GM23338 (cell line): ENCODE data around the gene UNC93A. TPM values are rescaled to one million over a fixed set of nuclear protein-coding genes. Genes with fewer than 3 reads are reported as not detected.

ENCODE experiments used
- ATAC-seq: fragments of 200-7000 bp; cut with Tn5 transposase; 3 replicates; pipeline ENCODE4 v1.9.1; 2020
- DNase-seq: peaks from one replicate; pipeline ENCODE4 v3.0.0-alpha.2; 2015; ENCODE audit warnings: low spot score
- H2AFZ ChIP-seq: fragments of 200-600 bp; sonication (generic); 2 replicates; pipeline ENCODE4 v1.8.0; 2016; ENCODE audit warnings: antibody characterized with exemption, mild to moderate bottlenecking, moderate library complexity
- H3F3A ChIP-seq: fragments of 200-600 bp; sonication (generic); replicated peaks from 2 replicates; pipeline ENCODE4 v1.8.0; 2017; ENCODE audit warnings: antibody characterized with exemption, mixed run types, low read depth
- H3K27ac ChIP-seq: fragments of 200-600 bp; sonication (generic); 2 replicates; pipeline ENCODE4 v1.6.1; 2016; ENCODE audit warnings: low read depth
- H3K27me3 ChIP-seq: fragments of 200-600 bp; sonication (generic); 2 replicates; pipeline ENCODE4 v1.8.0; 2016; ENCODE audit warnings: mild to moderate bottlenecking, mixed run types, moderate library complexity; ENCODE audit not compliant: insufficient read depth
- H3K36me3 ChIP-seq: fragments of 200-600 bp; sonication (generic); 2 replicates; pipeline ENCODE4 v1.8.0; 2016; ENCODE audit warnings: mild to moderate bottlenecking; ENCODE audit not compliant: insufficient read depth
- H3K4me1 ChIP-seq: fragments of 200-600 bp; sonication (generic); 2 replicates; pipeline ENCODE4 v1.8.0; 2016; ENCODE audit warnings: mild to moderate bottlenecking, moderate library complexity; ENCODE audit not compliant: insufficient read depth
- H3K4me2 ChIP-seq: fragments of 200-600 bp; sonication (generic); 2 replicates; pipeline ENCODE4 v1.7.1; 2017; ENCODE audit warnings: mixed run types
- H3K4me3 ChIP-seq: fragments of 200-600 bp; sonication (generic); 2 replicates; pipeline ENCODE4 v1.6.1; 2016; ENCODE audit warnings: mixed run types
- H3K79me2 ChIP-seq: fragments of 200-600 bp; sonication (generic); replicated peaks from 2 replicates; pipeline ENCODE4 v1.8.0; 2017; ENCODE audit warnings: mild to moderate bottlenecking; ENCODE audit not compliant: insufficient read depth
- H3K9me2 ChIP-seq: fragments of 200-600 bp; sonication (generic); 2 replicates; pipeline ENCODE4 v1.8.0; 2017; ENCODE audit not compliant: insufficient read depth
- H4K20me1 ChIP-seq: fragments of 200-600 bp; sonication (generic); replicated peaks from 2 replicates; pipeline ENCODE4 v1.8.0; 2017; ENCODE audit warnings: mild to moderate bottlenecking; ENCODE audit not compliant: insufficient read depth
- H3K27ac Mint-ChIP-seq: 2 replicates; pipeline ENCODE4 v1.8.0; 2020; ENCODE audit warnings: inconsistent platforms, mild to moderate bottlenecking, moderate library complexity, mixed read lengths
- H3K27me3 Mint-ChIP-seq: 3 replicates; pipeline ENCODE4 v1.8.0; 2022; ENCODE audit warnings: low read depth, mild to moderate bottlenecking, moderate library complexity, mixed read lengths, inconsistent platforms; ENCODE audit not compliant: insufficient read depth, poor library complexity
- H3K36me3 Mint-ChIP-seq: 3 replicates; pipeline ENCODE4 v1.8.0; 2021; ENCODE audit warnings: low read depth, mild to moderate bottlenecking, inconsistent platforms, moderate library complexity, mixed read lengths
- H3K4me1 Mint-ChIP-seq: 3 replicates; pipeline ENCODE4 v1.8.0; 2020; ENCODE audit warnings: mild to moderate bottlenecking, inconsistent platforms, mixed read lengths
- H3K4me3 Mint-ChIP-seq: 3 replicates; pipeline ENCODE4 v1.8.0; 2021; ENCODE audit warnings: moderate library complexity, mild to moderate bottlenecking, inconsistent platforms, mixed read lengths
- H3K9me3 Mint-ChIP-seq: 3 replicates; pipeline ENCODE4 v1.8.0; 2020; ENCODE audit warnings: moderate library complexity, mild to moderate bottlenecking, inconsistent platforms, mixed read lengths
- CREB1 ChIP-seq: fragments of 250-450 bp; sonication (Bioruptor Pico); IDR thresholded peaks from 2 replicates; pipeline ENCODE4 v1.5.0; 2020; ENCODE audit warnings: low read depth, mild to moderate bottlenecking, moderate library complexity
- ETS1 ChIP-seq: IDR thresholded peaks from 2 replicates; pipeline ENCODE4 v1.6.1; 2016; ENCODE audit warnings: antibody characterized with exemption
- EZH2 ChIP-seq: fragments of 200-600 bp; sonication (generic); IDR thresholded peaks from one replicate; pipeline ENCODE4 v1.8.0; 2017; ENCODE audit warnings: antibody characterized with exemption, mild to moderate bottlenecking, low read depth; ENCODE audit not compliant: unreplicated experiment
- EZH2phosphoT487 ChIP-seq: fragments of 200-600 bp; sonication (generic); IDR thresholded peaks from one replicate; pipeline ENCODE4 v1.8.1; 2018; ENCODE audit warnings: antibody characterized with exemption; ENCODE audit not compliant: unreplicated experiment
- NANOG ChIP-seq: IDR thresholded peaks from 2 replicates; pipeline ENCODE4 v1.6.1; 2016; ENCODE audit warnings: antibody characterized with exemption, borderline replicate concordance
- POLR2AphosphoS5 ChIP-seq: IDR thresholded peaks from 2 replicates; pipeline ENCODE4 v1.6.1; 2016; ENCODE audit warnings: antibody characterized with exemption, low read depth
- REST ChIP-seq: IDR thresholded peaks from one replicate; pipeline ENCODE4 v1.6.1; 2018; ENCODE audit warnings: antibody characterized with exemption; ENCODE audit not compliant: unreplicated experiment
- STAT1 ChIP-seq: IDR thresholded peaks from one replicate; pipeline ENCODE4 v1.6.1; 2016; ENCODE audit warnings: antibody characterized with exemption; ENCODE audit not compliant: unreplicated experiment
- ZNF114 ChIP-seq: fragments of 250-450 bp; sonication (Bioruptor Pico); IDR thresholded peaks from 2 replicates; pipeline ENCODE4 v1.5.0; 2020; ENCODE audit warnings: mild to moderate bottlenecking, moderate library complexity
- polyA plus RNA-seq: library from polyadenylated mRNA; unstranded; fragments of >200 nt; fragmentation: Nextera tagmentation; extraction: Ambion mirVana; gene quantifications from 2 replicates; pipeline ENCODE4 v1.2.1, GENCODE V29; 2016
- total RNA-seq: library from RNA; depleted of rRNA; stranded (reverse); fragments of >200 nt; shearing (Covaris generic); gene quantifications from 2 replicates; pipeline ENCODE4 v1.2.3, GENCODE V29; 2014
- TF ChIP-seq, protein P1 (sequence below): fragments of 250-450 bp; sonication (Bioruptor Pico); IDR thresholded peaks from 2 replicates; pipeline ENCODE4 v1.5.0; 2020; ENCODE audit warnings: mild to moderate bottlenecking, moderate library complexity
- TF ChIP-seq, protein P2 (sequence below), 2 experiments: fragments of 200-600 bp in 1 of 2; sonication (generic) in 1 of 2; conservative IDR thresholded peaks; 2 replicates each; pipeline versions ENCODE4 v1.5.1 to v1.6.1; 2016 to 2017; ENCODE audit warnings: antibody characterized with exemption in 2 of 2, low read depth in 2 of 2, mild to moderate bottlenecking in 2 of 2, moderate library complexity in 1 of 2

UNC93A gene
- total and polyA plus RNA-seq, 2 experiments from 2014 or later, result 0.18 to 0.28 TPM

GRCh38 chr6:167279766-167280446 lies 11.2 kb upstream of the UNC93A start:
- H3K79me2 ChIP-seq, result no peaks in the 10 kb centered on the region
- Mint-ChIP-seq H3K9me3 (no peaks in the 10 kb centered on the region; the same call in 2 of the 3 replicates), H3K27me3 (peaks cover 25% of the 10 kb centered on the region), H3K4me3 (peak overlapping the region; percentile 37; the same call in 2 of the 3 replicates), H3K27ac (peak overlapping the region; percentile 79; the same call in 1 of the 2 replicates), H3K36me3 (peaks cover 6% of the 10 kb centered on the region; the same call in 2 of the 3 replicates), H3K4me1 (peaks cover 66% of the 10 kb centered on the region)
- 0 out of 2 replicates have a peak, but pooled peaks cover 7% of the 10 kb centered on the region for H3K9me2 ChIP-seq
- H3F3A ChIP-seq, result peaks cover 15% of the 10 kb centered on the region; the same call in 1 of the 2 replicates
- ATAC-seq, result peak; percentile 38
- no peaks in the 10 kb centered on the region for H3K36me3 ChIP-seq
- peak overlapping the region; percentile 23; the same call in 1 of the 2 replicates for H3K27ac ChIP-seq
- no peaks in the 10 kb centered on the region for H4K20me1 ChIP-seq
- H3K27me3 ChIP-seq, result no peaks in the 10 kb centered on the region
- peak overlapping the region; percentile 33; the same call in 1 of the 2 replicates for H3K4me3 ChIP-seq
- DNase-seq, result no peak
- peaks cover 64% of the 10 kb centered on the region for H3K4me1 ChIP-seq
- H2AFZ ChIP-seq, result no peak overlapping the region
- peak overlapping the region; percentile 54 for H3K4me2 ChIP-seq
- TF ChIP-seq ZNF114 (CRISPR knock-in tag) (no peak), STAT1 (no peak), NANOG (no peak), REST (no peak), CREB1 (CRISPR knock-in tag) (no peak), EZH2 (no peak), POLR2AphosphoS5 (no peak), ETS1 (no peak), EZH2phosphoT487 (no peak)
- TF ChIP-seq, protein P1, sequence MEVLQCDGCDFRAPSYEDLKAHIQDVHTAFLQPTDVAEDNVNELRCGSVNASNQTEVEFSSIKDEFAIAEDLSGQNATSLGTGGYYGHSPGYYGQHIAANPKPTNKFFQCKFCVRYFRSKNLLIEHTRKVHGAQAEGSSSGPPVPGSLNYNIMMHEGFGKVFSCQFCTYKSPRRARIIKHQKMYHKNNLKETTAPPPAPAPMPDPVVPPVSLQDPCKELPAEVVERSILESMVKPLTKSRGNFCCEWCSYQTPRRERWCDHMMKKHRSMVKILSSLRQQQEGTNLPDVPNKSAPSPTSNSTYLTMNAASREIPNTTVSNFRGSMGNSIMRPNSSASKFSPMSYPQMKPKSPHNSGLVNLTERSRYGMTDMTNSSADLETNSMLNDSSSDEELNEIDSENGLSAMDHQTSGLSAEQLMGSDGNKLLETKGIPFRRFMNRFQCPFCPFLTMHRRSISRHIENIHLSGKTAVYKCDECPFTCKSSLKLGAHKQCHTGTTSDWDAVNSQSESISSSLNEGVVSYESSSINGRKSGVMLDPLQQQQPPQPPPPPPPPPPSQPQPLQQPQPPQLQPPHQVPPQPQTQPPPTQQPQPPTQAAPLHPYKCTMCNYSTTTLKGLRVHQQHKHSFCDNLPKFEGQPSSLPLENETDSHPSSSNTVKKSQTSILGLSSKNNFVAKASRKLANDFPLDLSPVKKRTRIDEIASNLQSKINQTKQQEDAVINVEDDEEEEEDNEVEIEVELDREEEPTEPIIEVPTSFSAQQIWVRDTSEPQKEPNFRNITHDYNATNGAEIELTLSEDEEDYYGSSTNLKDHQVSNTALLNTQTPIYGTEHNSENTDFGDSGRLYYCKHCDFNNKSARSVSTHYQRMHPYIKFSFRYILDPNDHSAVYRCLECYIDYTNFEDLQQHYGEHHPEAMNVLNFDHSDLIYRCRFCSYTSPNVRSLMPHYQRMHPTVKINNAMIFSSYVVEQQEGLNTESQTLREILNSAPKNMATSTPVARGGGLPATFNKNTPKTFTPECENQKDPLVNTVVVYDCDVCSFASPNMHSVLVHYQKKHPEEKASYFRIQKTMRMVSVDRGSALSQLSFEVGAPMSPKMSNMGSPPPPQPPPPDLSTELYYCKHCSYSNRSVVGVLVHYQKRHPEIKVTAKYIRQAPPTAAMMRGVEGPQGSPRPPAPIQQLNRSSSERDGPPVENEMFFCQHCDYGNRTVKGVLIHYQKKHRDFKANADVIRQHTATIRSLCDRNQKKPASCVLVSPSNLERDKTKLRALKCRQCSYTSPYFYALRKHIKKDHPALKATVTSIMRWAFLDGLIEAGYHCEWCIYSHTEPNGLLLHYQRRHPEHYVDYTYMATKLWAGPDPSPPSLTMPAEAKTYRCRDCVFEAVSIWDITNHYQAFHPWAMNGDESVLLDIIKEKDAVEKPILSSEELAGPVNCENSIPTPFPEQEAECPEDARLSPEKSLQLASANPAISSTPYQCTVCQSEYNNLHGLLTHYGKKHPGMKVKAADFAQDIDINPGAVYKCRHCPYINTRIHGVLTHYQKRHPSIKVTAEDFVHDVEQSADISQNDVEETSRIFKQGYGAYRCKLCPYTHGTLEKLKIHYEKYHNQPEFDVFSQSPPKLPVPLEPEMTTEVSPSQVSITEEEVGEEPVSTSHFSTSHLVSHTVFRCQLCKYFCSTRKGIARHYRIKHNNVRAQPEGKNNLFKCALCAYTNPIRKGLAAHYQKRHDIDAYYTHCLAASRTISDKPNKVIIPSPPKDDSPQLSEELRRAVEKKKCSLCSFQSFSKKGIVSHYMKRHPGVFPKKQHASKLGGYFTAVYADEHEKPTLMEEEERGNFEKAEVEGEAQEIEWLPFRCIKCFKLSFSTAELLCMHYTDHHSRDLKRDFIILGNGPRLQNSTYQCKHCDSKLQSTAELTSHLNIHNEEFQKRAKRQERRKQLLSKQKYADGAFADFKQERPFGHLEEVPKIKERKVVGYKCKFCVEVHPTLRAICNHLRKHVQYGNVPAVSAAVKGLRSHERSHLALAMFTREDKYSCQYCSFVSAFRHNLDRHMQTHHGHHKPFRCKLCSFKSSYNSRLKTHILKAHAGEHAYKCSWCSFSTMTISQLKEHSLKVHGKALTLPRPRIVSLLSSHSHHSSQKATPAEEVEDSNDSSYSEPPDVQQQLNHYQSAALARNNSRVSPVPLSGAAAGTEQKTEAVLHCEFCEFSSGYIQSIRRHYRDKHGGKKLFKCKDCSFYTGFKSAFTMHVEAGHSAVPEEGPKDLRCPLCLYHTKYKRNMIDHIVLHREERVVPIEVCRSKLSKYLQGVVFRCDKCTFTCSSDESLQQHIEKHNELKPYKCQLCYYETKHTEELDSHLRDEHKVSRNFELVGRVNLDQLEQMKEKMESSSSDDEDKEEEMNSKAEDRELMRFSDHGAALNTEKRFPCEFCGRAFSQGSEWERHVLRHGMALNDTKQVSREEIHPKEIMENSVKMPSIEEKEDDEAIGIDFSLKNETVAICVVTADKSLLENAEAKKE (CRISPR knock-in tag), result no peak
- TF ChIP-seq, protein P2, sequence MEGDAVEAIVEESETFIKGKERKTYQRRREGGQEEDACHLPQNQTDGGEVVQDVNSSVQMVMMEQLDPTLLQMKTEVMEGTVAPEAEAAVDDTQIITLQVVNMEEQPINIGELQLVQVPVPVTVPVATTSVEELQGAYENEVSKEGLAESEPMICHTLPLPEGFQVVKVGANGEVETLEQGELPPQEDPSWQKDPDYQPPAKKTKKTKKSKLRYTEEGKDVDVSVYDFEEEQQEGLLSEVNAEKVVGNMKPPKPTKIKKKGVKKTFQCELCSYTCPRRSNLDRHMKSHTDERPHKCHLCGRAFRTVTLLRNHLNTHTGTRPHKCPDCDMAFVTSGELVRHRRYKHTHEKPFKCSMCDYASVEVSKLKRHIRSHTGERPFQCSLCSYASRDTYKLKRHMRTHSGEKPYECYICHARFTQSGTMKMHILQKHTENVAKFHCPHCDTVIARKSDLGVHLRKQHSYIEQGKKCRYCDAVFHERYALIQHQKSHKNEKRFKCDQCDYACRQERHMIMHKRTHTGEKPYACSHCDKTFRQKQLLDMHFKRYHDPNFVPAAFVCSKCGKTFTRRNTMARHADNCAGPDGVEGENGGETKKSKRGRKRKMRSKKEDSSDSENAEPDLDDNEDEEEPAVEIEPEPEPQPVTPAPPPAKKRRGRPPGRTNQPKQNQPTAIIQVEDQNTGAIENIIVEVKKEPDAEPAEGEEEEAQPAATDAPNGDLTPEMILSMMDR (conservative IDR thresholded peaks at IDR 0.05; ENCODE audit: low read depth in 2 of 2), result no peak
